Type B pancreatic cell (in vitro differentiated cells): ENCODE results near the gene DNAI1. TPM values are rescaled to one million over a fixed set of nuclear protein-coding genes. Genes with fewer than 3 reads are reported as not detected.

Experiments used
- DNase-seq: peaks from one replicate; pipeline ENCODE4 v3.0.0; 2021; ENCODE audit warnings: mixed read lengths; ENCODE audit not compliant: unreplicated experiment; ENCODE audit errors: extremely low spot score
- H3K27ac Mint-ChIP-seq: 2 replicates; pipeline ENCODE4 v1.8.0; 2021; ENCODE audit warnings: mild to moderate bottlenecking, mixed read lengths
- H3K27me3 Mint-ChIP-seq: 2 replicates; pipeline ENCODE4 v1.8.0; 2021; ENCODE audit warnings: mixed read lengths
- H3K36me3 Mint-ChIP-seq: 2 replicates; pipeline ENCODE4 v1.8.0; 2021; ENCODE audit warnings: mixed read lengths
- H3K4me1 Mint-ChIP-seq: one replicate; pipeline ENCODE4 v1.8.0; 2021; ENCODE audit warnings: mixed read lengths; ENCODE audit not compliant: unreplicated experiment
- H3K4me3 Mint-ChIP-seq: 2 replicates; pipeline ENCODE4 v1.8.0; 2021; ENCODE audit warnings: mild to moderate bottlenecking, mixed read lengths
- H3K9me3 Mint-ChIP-seq: 2 replicates; pipeline ENCODE4 v1.8.0; 2021; ENCODE audit warnings: mixed read lengths
- CTCF ChIP-seq: fragments of 200-600 bp; sonication (generic); conservative IDR thresholded peaks from 2 replicates; pipeline ENCODE4 v1.5.0; 2021; ENCODE audit warnings: antibody characterized with exemption, mild to moderate bottlenecking
- total RNA-seq: library from RNA; stranded (reverse); gene quantifications from 2 replicates; pipeline ENCODE4 v1.2.1, GENCODE V29; 2021; ENCODE audit warnings: low replicate concordance

The DNAI1 gene
- total RNA-seq, 1 donor from 2014 or later: 4.4 TPM

- Mint-ChIP-seq H3K4me3 (no peak overlapping the region), H3K36me3 (no peaks in the 10 kb centered on the region), H3K4me1 (no peaks in the 10 kb centered on the region), H3K27ac (no peak overlapping the region), H3K27me3 (peaks cover 58% of the 10 kb centered on the region), H3K9me3 (no peaks in the 10 kb centered on the region)
- DNase-seq: peak; percentile 80
- TF ChIP-seq CTCF: peak; percentile 98
Observed at GRCh38 chr9:34500623-34501267, 42.1 kb downstream of the DNAI1 start.

- no peak overlapping the region for H3K27ac Mint-ChIP-seq
- TF ChIP-seq CTCF: no peak
- peaks cover 57% of the 10 kb centered on the region for H3K27me3 Mint-ChIP-seq
- H3K9me3 Mint-ChIP-seq: no peaks in the 10 kb centered on the region
- no peaks in the 10 kb centered on the region for H3K4me1 Mint-ChIP-seq
- H3K36me3 Mint-ChIP-seq: no peaks in the 10 kb centered on the region
- no peak overlapping the region for H3K4me3 Mint-ChIP-seq
- DNase-seq: no peak
Observed at GRCh38 chr9:34501372-34501771, 42.8 kb downstream of the DNAI1 start.

- no peak for DNase-seq
- H3K4me3 Mint-ChIP-seq: no peak overlapping the region
- H3K27ac Mint-ChIP-seq: no peak overlapping the region
- H3K27me3 Mint-ChIP-seq: peaks cover 56% of the 10 kb centered on the region
- TF ChIP-seq CTCF: peak; percentile 49
- H3K36me3 Mint-ChIP-seq: no peaks in the 10 kb centered on the region
- H3K4me1 Mint-ChIP-seq: no peaks in the 10 kb centered on the region
- H3K9me3 Mint-ChIP-seq: no peaks in the 10 kb centered on the region
Observed at GRCh38 chr9:34501889-34502425, 43.4 kb downstream of the DNAI1 start.

- H3K9me3 Mint-ChIP-seq: no peaks in the 10 kb centered on the region
- no peak overlapping the region for H3K4me3 Mint-ChIP-seq
Observed at GRCh38 chr9:34502471-34502870, 43.9 kb downstream of the DNAI1 start.

GRCh38 chr9:34502891-34503290 lies 44.3 kb downstream of the DNAI1 start:
- no peak overlapping the region for H3K27ac Mint-ChIP-seq
- H3K4me1 Mint-ChIP-seq: no peaks in the 10 kb centered on the region
- H3K9me3 Mint-ChIP-seq: no peaks in the 10 kb centered on the region
- DNase-seq: no peak
- no peaks in the 10 kb centered on the region for H3K36me3 Mint-ChIP-seq
- no peak for TF ChIP-seq CTCF
- no peak overlapping the region for H3K4me3 Mint-ChIP-seq
- peaks cover 51% of the 10 kb centered on the region for H3K27me3 Mint-ChIP-seq

More at GRCh38 chr9:34502471-34502870, 43.9 kb downstream of the DNAI1 start:
- Mint-ChIP-seq H3K27me3 (peaks cover 55% of the 10 kb centered on the region), H3K4me1 (no peaks in the 10 kb centered on the region), H3K27ac (no peak overlapping the region), H3K36me3 (no peaks in the 10 kb centered on the region)
- no peak for TF ChIP-seq CTCF
- DNase-seq: no peak
